GM18511 (cell line): Measurements from ENCODE around the gene PLEKHG4B.

Experiments
- ATAC-seq: cut with Tn5 transposase; IDR thresholded peaks from one replicate; pipeline ENCODE4 v1.9.1; 2021; ENCODE audit warnings: mild to moderate bottlenecking, moderate library complexity; ENCODE audit not compliant: unreplicated experiment

Gene PLEKHG4B

GRCh38 chr5:167982-168660, 76.2 kb downstream of the PLEKHG4B start:
- no peak for ATAC-seq

GRCh38 chr5:169071-169727, 77.2 kb downstream of the PLEKHG4B start:
- ATAC-seq = no peak

- ATAC-seq = no peak
These were observed 77.7 kb downstream of the PLEKHG4B start for GRCh38 chr5:169728-170094.

GRCh38 chr5:170971-171800, 79.2 kb downstream of the PLEKHG4B start:
- no peak for ATAC-seq

- ATAC-seq = no peak
These were observed 79.9 kb downstream of the PLEKHG4B start for GRCh38 chr5:171801-172331.

- ATAC-seq = no peak
These were observed 80.5 kb downstream of the PLEKHG4B start for GRCh38 chr5:172421-172820.

GRCh38 chr5:172841-173251, 80.9 kb downstream of the PLEKHG4B start:
- ATAC-seq = no peak

GRCh38 chr5:173392-174290, 81.7 kb downstream of the PLEKHG4B start:
- no peak for ATAC-seq

GRCh38 chr5:174291-174600, 82.3 kb downstream of the PLEKHG4B start:
- ATAC-seq = no peak

- ATAC-seq = no peak
These were observed 83.0 kb downstream of the PLEKHG4B start for GRCh38 chr5:174876-175465.

GRCh38 chr5:176296-176823, 84.4 kb downstream of the PLEKHG4B start:
- no peak for ATAC-seq

- no peak for ATAC-seq
These were observed 86.1 kb downstream of the PLEKHG4B start for GRCh38 chr5:178110-178509.

GRCh38 chr5:179401-179800, 87.4 kb downstream of the PLEKHG4B start:
- no peak for ATAC-seq

GRCh38 chr5:180286-180918, 88.4 kb downstream of the PLEKHG4B start:
- ATAC-seq = no peak

GRCh38 chr5:181160-181559, 89.2 kb downstream of the PLEKHG4B start:
- no peak for ATAC-seq

GRCh38 chr5:181566-181965, 89.6 kb downstream of the PLEKHG4B start:
- no peak for ATAC-seq

GRCh38 chr5:182126-182525, 90.2 kb downstream of the PLEKHG4B start:
- ATAC-seq = no peak

- ATAC-seq = no peak
These were observed 92.5 kb downstream of the PLEKHG4B start for GRCh38 chr5:184471-184870.
